ENCODE results near the gene SMC1B. TPM values are rescaled to one million over a fixed set of nuclear protein-coding genes. Genes with fewer than 3 reads are reported as not detected.
A peak's percentile ranks its signal among the peaks of the same experiment; 100 is the strongest.

The SMC1B gene
- total and polyA plus RNA-seq, 5 donors from 2014 or later: not detected

- Mint-ChIP-seq H3K27me3 (no peaks in the 10 kb centered on the region), H3K27ac (no peak overlapping the region), H3K9me3 (peaks cover 0 to 4% (median 0%) of the 10 kb centered on the region in 7 donors), H3K36me3 (no peaks in the 10 kb centered on the region), H3K4me1 (peaks cover 0 to 4% (median 0%) of the 10 kb centered on the region in 4 donors), H3K4me3 (no peak overlapping the region)
- Histone ChIP-seq H3K27ac (ENCODE audit: insufficient read depth, low read length, poor library complexity, severe bottlenecking) (no peak overlapping the region), H3K9me3 (ENCODE audit: control insufficient read depth in 2 of 2, low read length in 2 of 2) (peaks cover 0 to 2% of the 10 kb centered on the region in 2 experiments), H3K36me3 (ENCODE audit: control insufficient read depth, insufficient read depth, low read length) (no peaks in the 10 kb centered on the region), H3K4me3 (ENCODE audit: low read depth, low read length) (no peak overlapping the region), H3K27me3 (ENCODE audit: control insufficient read depth, insufficient read depth, low read length) (no peaks in the 10 kb centered on the region), H3K4me1 (ENCODE audit: control insufficient read depth, insufficient read depth, low read length, poor library complexity, severe bottlenecking) (no peaks in the 10 kb centered on the region)
- DNase-seq: no peak
- no peak for ATAC-seq (ENCODE audit: low read depth in 2 of 2)
These were observed 10.9 kb upstream of the SMC1B start for GRCh38 chr22:45424241-45424731.

GRCh38 chr22:45423524-45423923, 10.1 kb upstream of the SMC1B start:
- Histone ChIP-seq H3K9me3 (ENCODE audit: control insufficient read depth in 2 of 2, low read length in 2 of 2) (peaks cover 0 to 2% of the 10 kb centered on the region in 2 experiments), H3K27ac (ENCODE audit: insufficient read depth, low read length, poor library complexity, severe bottlenecking) (no peak overlapping the region), H3K4me1 (ENCODE audit: control insufficient read depth, insufficient read depth, low read length, poor library complexity, severe bottlenecking) (no peaks in the 10 kb centered on the region), H3K4me3 (ENCODE audit: low read depth, low read length) (no peak overlapping the region), H3K36me3 (ENCODE audit: control insufficient read depth, insufficient read depth, low read length) (no peaks in the 10 kb centered on the region), H3K27me3 (ENCODE audit: control insufficient read depth, insufficient read depth, low read length) (no peaks in the 10 kb centered on the region)
- ATAC-seq (ENCODE audit: low read depth in 2 of 2) (no peak), DNase-seq (no peak)
- no peaks in the 10 kb centered on the region for H3K4me1 Mint-ChIP-seq
- H3K27me3 Mint-ChIP-seq: no peaks in the 10 kb centered on the region
- H3K4me3 Mint-ChIP-seq: no peak overlapping the region
- peaks cover 0 to 6% (median 0%) of the 10 kb centered on the region in 7 donors for H3K9me3 Mint-ChIP-seq
- H3K27ac Mint-ChIP-seq: peak overlapping the region in 1 of 3 donors; percentile 36
- no peaks in the 10 kb centered on the region for H3K36me3 Mint-ChIP-seq

- Mint-ChIP-seq H3K27ac (peak overlapping the region in 1 of 3 donors; percentile 26), H3K4me3 (no peak overlapping the region), H3K36me3 (no peaks in the 10 kb centered on the region), H3K9me3 (peaks cover 0 to 6% (median 0%) of the 10 kb centered on the region in 7 donors), H3K27me3 (no peaks in the 10 kb centered on the region), H3K4me1 (no peaks in the 10 kb centered on the region)
- Histone ChIP-seq H3K4me3 (ENCODE audit: low read depth, low read length) (no peak overlapping the region), H3K9me3 (ENCODE audit: control insufficient read depth in 2 of 2, low read length in 2 of 2) (peaks cover 0 to 2% of the 10 kb centered on the region in 2 experiments), H3K36me3 (ENCODE audit: control insufficient read depth, insufficient read depth, low read length) (no peaks in the 10 kb centered on the region), H3K4me1 (ENCODE audit: control insufficient read depth, insufficient read depth, low read length, poor library complexity, severe bottlenecking) (no peaks in the 10 kb centered on the region), H3K27me3 (ENCODE audit: control insufficient read depth, insufficient read depth, low read length) (no peaks in the 10 kb centered on the region), H3K27ac (ENCODE audit: insufficient read depth, low read length, poor library complexity, severe bottlenecking) (no peak overlapping the region)
- DNase-seq (no peak), ATAC-seq (ENCODE audit: low read depth in 2 of 2) (no peak)
These were observed 9.0 kb upstream of the SMC1B start for GRCh38 chr22:45422237-45422983.

GRCh38 chr22:45421349-45422055, 8.1 kb upstream of the SMC1B start:
- DNase-seq (no peak), ATAC-seq (ENCODE audit: low read depth in 2 of 2) (no peak)
- Mint-ChIP-seq H3K4me1 (no peaks in the 10 kb centered on the region), H3K27ac (peak overlapping the region in 2 of 3 donors; percentile 26 to 87), H3K9me3 (peaks cover 0 to 6% (median 0%) of the 10 kb centered on the region in 7 donors), H3K36me3 (no peaks in the 10 kb centered on the region), H3K27me3 (no peaks in the 10 kb centered on the region), H3K4me3 (no peak overlapping the region)
- Histone ChIP-seq H3K9me3 (ENCODE audit: control insufficient read depth in 2 of 2, low read length in 2 of 2) (no peaks in the 10 kb centered on the region), H3K27ac (ENCODE audit: insufficient read depth, low read length, poor library complexity, severe bottlenecking) (no peak overlapping the region), H3K4me1 (ENCODE audit: control insufficient read depth, insufficient read depth, low read length, poor library complexity, severe bottlenecking) (no peaks in the 10 kb centered on the region), H3K27me3 (ENCODE audit: control insufficient read depth, insufficient read depth, low read length) (no peaks in the 10 kb centered on the region), H3K36me3 (ENCODE audit: control insufficient read depth, insufficient read depth, low read length) (no peaks in the 10 kb centered on the region), H3K4me3 (ENCODE audit: low read depth, low read length) (no peak overlapping the region)

- Mint-ChIP-seq H3K27ac (no peak overlapping the region), H3K36me3 (no peaks in the 10 kb centered on the region)
These were observed 7.1 kb upstream of the SMC1B start for GRCh38 chr22:45420539-45420938.

GRCh38 chr22:45420011-45420410, 6.6 kb upstream of the SMC1B start:
- Histone ChIP-seq H3K4me1 (ENCODE audit: control insufficient read depth, insufficient read depth, low read length, poor library complexity, severe bottlenecking) (no peaks in the 10 kb centered on the region), H3K27me3 (ENCODE audit: control insufficient read depth, insufficient read depth, low read length) (no peaks in the 10 kb centered on the region), H3K27ac (ENCODE audit: insufficient read depth, low read length, poor library complexity, severe bottlenecking) (no peak overlapping the region), H3K9me3 (ENCODE audit: control insufficient read depth in 2 of 2, low read length in 2 of 2) (no peaks in the 10 kb centered on the region), H3K4me3 (ENCODE audit: low read depth, low read length) (no peak overlapping the region), H3K36me3 (ENCODE audit: control insufficient read depth, insufficient read depth, low read length) (no peaks in the 10 kb centered on the region)
- no peaks in the 10 kb centered on the region for H3K36me3 Mint-ChIP-seq
- no peak for ATAC-seq (ENCODE audit: low read depth in 2 of 2)
- no peak for DNase-seq
- no peak overlapping the region for H3K27ac Mint-ChIP-seq
- no peaks in the 10 kb centered on the region for H3K4me1 Mint-ChIP-seq
- H3K9me3 Mint-ChIP-seq: peaks cover 0 to 6% (median 0%) of the 10 kb centered on the region in 7 donors
- H3K27me3 Mint-ChIP-seq: no peaks in the 10 kb centered on the region
- no peak overlapping the region for H3K4me3 Mint-ChIP-seq

More at GRCh38 chr22:45420539-45420938, 7.1 kb upstream of the SMC1B start:
- Histone ChIP-seq H3K4me3 (ENCODE audit: low read depth, low read length) (no peak overlapping the region), H3K36me3 (ENCODE audit: control insufficient read depth, insufficient read depth, low read length) (no peaks in the 10 kb centered on the region), H3K4me1 (ENCODE audit: control insufficient read depth, insufficient read depth, low read length, poor library complexity, severe bottlenecking) (no peaks in the 10 kb centered on the region), H3K27me3 (ENCODE audit: control insufficient read depth, insufficient read depth, low read length) (no peaks in the 10 kb centered on the region), H3K27ac (ENCODE audit: insufficient read depth, low read length, poor library complexity, severe bottlenecking) (no peak overlapping the region), H3K9me3 (ENCODE audit: control insufficient read depth in 2 of 2, low read length in 2 of 2) (no peaks in the 10 kb centered on the region)
- H3K9me3 Mint-ChIP-seq: peaks cover 0 to 6% (median 0%) of the 10 kb centered on the region in 7 donors
- DNase-seq (no peak), ATAC-seq (ENCODE audit: low read depth in 2 of 2) (no peak)
- H3K4me1 Mint-ChIP-seq: no peaks in the 10 kb centered on the region
- H3K27me3 Mint-ChIP-seq: no peaks in the 10 kb centered on the region
- no peak overlapping the region for H3K4me3 Mint-ChIP-seq

- Histone ChIP-seq H3K27ac (ENCODE audit: insufficient read depth, low read length, poor library complexity, severe bottlenecking) (no peak overlapping the region), H3K4me1 (ENCODE audit: control insufficient read depth, insufficient read depth, low read length, poor library complexity, severe bottlenecking) (peaks cover 4% of the 10 kb centered on the region), H3K27me3 (ENCODE audit: control insufficient read depth, insufficient read depth, low read length) (no peaks in the 10 kb centered on the region), H3K4me3 (ENCODE audit: low read depth, low read length) (no peak overlapping the region), H3K36me3 (ENCODE audit: control insufficient read depth, insufficient read depth, low read length) (no peaks in the 10 kb centered on the region), H3K9me3 (ENCODE audit: control insufficient read depth in 2 of 2, low read length in 2 of 2) (no peaks in the 10 kb centered on the region)
- no peak for DNase-seq
- H3K36me3 Mint-ChIP-seq: no peaks in the 10 kb centered on the region
- ATAC-seq (ENCODE audit: low read depth in 2 of 2): no peak
- peaks cover 0 to 5% (median 2%) of the 10 kb centered on the region in 4 donors for H3K4me1 Mint-ChIP-seq
- H3K9me3 Mint-ChIP-seq: peaks cover 0 to 4% (median 0%) of the 10 kb centered on the region in 7 donors
- no peak overlapping the region for H3K27ac Mint-ChIP-seq
- H3K27me3 Mint-ChIP-seq: no peaks in the 10 kb centered on the region
- no peak overlapping the region for H3K4me3 Mint-ChIP-seq
These were observed 5.4 kb upstream of the SMC1B start for GRCh38 chr22:45418770-45419138.
